ENCODE measurements around the gene DYRK2.

GRCh38 chr12:67667276-67668073 is 18.9 kb downstream of the DYRK2 start:
- TF ChIP-seq CTCF (IDR thresholded peaks at IDR 0.05; ENCODE audit: low read length) (no peak), EZH2 (optimal IDR thresholded peaks at IDR 0.05; ENCODE audit: low read depth, low read length) (no peak)
